Measurements from ENCODE around the gene SH3GL1.

- TF ChIP-seq CTCF (IDR thresholded peaks at IDR 0.05) (no peak), POLR2A (IDR thresholded peaks at IDR 0.05) (no peak), POLR2AphosphoS5 (IDR thresholded peaks at IDR 0.05) (no peak), EP300 (IDR thresholded peaks at IDR 0.05) (no peak)
These were observed 45.5 kb downstream of the SH3GL1 start for GRCh38 chr19:4354897-4355296.

Measured in sigmoid colon (tissue), 4 donors.